ENCODE measurements around the gene ADH1B. TPM values are rescaled to one million over a fixed set of nuclear protein-coding genes. Genes with fewer than 3 reads are reported as not detected.

Gene ADH1B
- total RNA-seq, result 15.2 and 43.5 TPM in 2 replicates

GRCh38 chr4:99321241-99322191 is at the start of gene ADH1B:
Gene ADH1B, minus strand, starts transcription at chr4:99321401. Its CDS starts 70 bp downstream, at chr4:99321331.

GRCh38 chr4:99352602-99353537 is 31.7 kb upstream of the ADH1B start, which contains the start of gene ADH1C:
Gene ADH1C, minus strand, starts transcription at chr4:99352746. Its CDS starts 71 bp downstream, at chr4:99352675.

GRCh38 chr4:99290848-99291786 is 30.1 kb downstream of the ADH1B start, which contains the start of gene ADH1A:
Gene ADH1A, minus strand, starts transcription at chr4:99290985. Its CDS starts 71 bp downstream, at chr4:99290914.

Other genes starting within 250 kb of the ADH1B start
- gene ADH5, start 232.6 kb downstream of the ADH1B start, total RNA-seq, result 290 and 357 TPM in 2 replicates
- 0.81 TPM in 1 of 2 replicates, not detected in the other for gene ADH4, start 177.1 kb downstream of the ADH1B start, total RNA-seq
- 0.32 TPM in 1 of 2 replicates, not detected in the other for gene ADH6, start 102.2 kb downstream of the ADH1B start, total RNA-seq
- gene ADH1A, start 30.4 kb downstream of the ADH1B start, total RNA-seq, result not detected in 2 replicates
- gene ADH1C, start 31.3 kb upstream of the ADH1B start, total RNA-seq, result 0.16 TPM in 1 of 2 replicates, not detected in the other
- 0.24 and 2.1 TPM in 2 replicates for gene ADH7, start 113.9 kb upstream of the ADH1B start, total RNA-seq
- gene C4orf17, start 189.6 kb upstream of the ADH1B start, total RNA-seq, result not detected in 2 replicates
- 5.6 and 6.7 TPM in 2 replicates for gene TRMT10A, start 242.6 kb upstream of the ADH1B start, total RNA-seq

Measured in hair follicle dermal papilla cell (primary cell).